Neuronal stem cell (in vitro differentiated cells): ENCODE results near the gene SELE.

ENCODE experiments used
- DNase-seq: peaks from one replicate; pipeline ENCODE4 v3.0.0-alpha.2; 2013; ENCODE audit warnings: low spot score
- H2AFZ ChIP-seq: one replicate; pipeline ENCODE4 v1.6.1; 2013; ENCODE audit warnings: mild to moderate bottlenecking, low read length, inconsistent platforms
- H2AK5ac ChIP-seq: 2 replicates; pipeline ENCODE4 v1.6.1; 2013; ENCODE audit warnings: low read depth, mild to moderate bottlenecking, inconsistent platforms, low read length, moderate library complexity, mixed read lengths
- H2BK120ac ChIP-seq: 2 replicates; pipeline ENCODE4 v1.6.1; 2013; ENCODE audit warnings: low read depth, mild to moderate bottlenecking, inconsistent platforms, low read length, moderate library complexity, mixed read lengths
- H2BK12ac ChIP-seq: one replicate; pipeline ENCODE4 v1.6.1; 2013; ENCODE audit warnings: low read length, inconsistent platforms
- H2BK15ac ChIP-seq: 2 replicates; pipeline ENCODE4 v1.6.1; 2013; ENCODE audit warnings: mild to moderate bottlenecking, low read length, inconsistent platforms, mixed read lengths
- H2BK5ac ChIP-seq: one replicate; pipeline ENCODE4 v1.6.1; 2013; ENCODE audit warnings: inconsistent platforms, mild to moderate bottlenecking, low read length, moderate library complexity
- H3K14ac ChIP-seq: one replicate; pipeline ENCODE4 v1.6.1; 2013; ENCODE audit warnings: low read length, inconsistent platforms
- H3K18ac ChIP-seq: 2 replicates; pipeline ENCODE4 v1.6.1; 2013; ENCODE audit warnings: low read length, inconsistent platforms
- H3K23ac ChIP-seq: 2 replicates; pipeline ENCODE4 v1.6.1; 2013; ENCODE audit warnings: low read depth, mild to moderate bottlenecking, mixed read lengths, low read length, inconsistent platforms; ENCODE audit not compliant: poor library complexity
- H3K27ac ChIP-seq: replicated peaks from 3 replicates; pipeline ENCODE4 v1.5.1; 2013; ENCODE audit warnings: low read length, inconsistent platforms
- H3K27me3 ChIP-seq, 3 experiments: 2 replicates each; pipeline ENCODE4 v1.6.1; 2013; ENCODE audit warnings: low read length in 3 of 3, mild to moderate bottlenecking in 2 of 3, inconsistent platforms in 1 of 3, low read depth in 1 of 3, mixed read lengths in 1 of 3, moderate library complexity in 1 of 3; ENCODE audit not compliant: control insufficient read depth in 3 of 3, insufficient read depth in 3 of 3
- H3K36me3 ChIP-seq, 2 donors: replicated peaks in 1 of 2; 2 replicates each; pipeline ENCODE4 v1.6.1; 2013; ENCODE audit warnings: low read length in 2 of 2; ENCODE audit not compliant: control insufficient read depth in 2 of 2, insufficient read depth in 2 of 2
- H3K4ac ChIP-seq: 2 replicates; pipeline ENCODE4 v1.6.1; 2013; ENCODE audit warnings: inconsistent platforms, mild to moderate bottlenecking, low read length, moderate library complexity
- H3K4me1 ChIP-seq, 2 donors: 1 replicate in 1 of 2; 2 replicates in 1 of 2; pipeline ENCODE4 v1.6.1; 2013; ENCODE audit warnings: low read length in 2 of 2, low read depth in 1 of 2; ENCODE audit not compliant: control insufficient read depth in 2 of 2, insufficient read depth in 1 of 2
- H3K4me2 ChIP-seq: one replicate; pipeline ENCODE4 v1.6.1; 2013; ENCODE audit warnings: mild to moderate bottlenecking, low read length, inconsistent platforms; ENCODE audit not compliant: insufficient read depth, poor library complexity, severe bottlenecking
- H3K4me3 ChIP-seq, 2 donors: 2 replicates each; pipeline ENCODE4 v1.5.1; 2013; ENCODE audit warnings: low read length in 2 of 2, mild to moderate bottlenecking in 2 of 2, inconsistent platforms in 1 of 2, moderate library complexity in 1 of 2
- H3K79me1 ChIP-seq: one replicate; pipeline ENCODE4 v1.6.1; 2013; ENCODE audit warnings: low read depth, mild to moderate bottlenecking, inconsistent platforms, low read length, moderate library complexity
- H3K9ac ChIP-seq: one replicate; pipeline ENCODE4 v1.6.1; 2013; ENCODE audit warnings: mild to moderate bottlenecking, low read depth, low read length, inconsistent platforms; ENCODE audit not compliant: poor library complexity
- H3K9me3 ChIP-seq, 2 donors: replicated peaks in 1 of 2; 2 replicates each; pipeline versions ENCODE3 to v1.6.1; 2013; ENCODE audit warnings: low read length in 2 of 2, mild to moderate bottlenecking in 2 of 2, inconsistent platforms in 1 of 2, low read depth in 1 of 2, mixed read lengths in 1 of 2, moderate library complexity in 1 of 2; ENCODE audit not compliant: control insufficient read depth in 2 of 2, insufficient read depth in 1 of 2
- H4K8ac ChIP-seq: one replicate; pipeline ENCODE4 v1.6.1; 2013; ENCODE audit warnings: low read depth, mild to moderate bottlenecking, inconsistent platforms, low read length, moderate library complexity
- H4K91ac ChIP-seq: one replicate; pipeline ENCODE4 v1.6.1; 2013; ENCODE audit warnings: low read length, low read depth, mild to moderate bottlenecking, inconsistent platforms; ENCODE audit not compliant: poor library complexity
- WGBS, 2 donors: extraction: QIAGEN DNeasy Blood & Tissue Kit; methylation state at CpG; one replicate each; pipeline ENCODE4 v1.1.7; 2013; ENCODE audit warnings: missing lambda C conversion rate in 2 of 2, mixed read lengths in 1 of 2; ENCODE audit not compliant: insufficient read length in 2 of 2, insufficient replicate concordance in 1 of 2; ENCODE audit errors: extremely low coverage in 2 of 2; 5-methylcytosine and 5-hydroxymethylcytosine counted together

SELE gene

GRCh38 chr1:169762699-169763098 lies 28.8 kb upstream of the SELE start:
- no peak overlapping the region for H2AK5ac ChIP-seq
- no peak overlapping the region for H2BK15ac ChIP-seq

GRCh38 chr1:169759038-169759437 lies 25.2 kb upstream of the SELE start:
- H3K9ac ChIP-seq = no peak overlapping the region
- H3K4ac ChIP-seq = no peak overlapping the region
- no peak overlapping the region for H2AK5ac ChIP-seq
- no peak overlapping the region for H2AFZ ChIP-seq
- H4K91ac ChIP-seq = no peak overlapping the region
- DNase-seq = no peak
- H3K27me3 ChIP-seq = peaks cover 0 to 2% (median 0%) of the 10 kb centered on the region in 3 experiments
- H3K4me1 ChIP-seq = no peaks in the 10 kb centered on the region
- H3K9me3 ChIP-seq = no peaks in the 10 kb centered on the region
- no peak overlapping the region for H4K8ac ChIP-seq
- no peak overlapping the region for H3K27ac ChIP-seq
- no peaks in the 10 kb centered on the region for H3K36me3 ChIP-seq
- H3K4me3 ChIP-seq = no peak overlapping the region
- no CpG with 5 or more reads among the region's 3 CpGs for WGBS, 2 donors
- no peak overlapping the region for H2BK12ac ChIP-seq
- no peak overlapping the region for H3K4me2 ChIP-seq
- no peak overlapping the region for H3K23ac ChIP-seq
- no peak overlapping the region for H2BK15ac ChIP-seq
- H2BK120ac ChIP-seq = no peak overlapping the region
- no peak overlapping the region for H2BK5ac ChIP-seq
- H3K79me1 ChIP-seq = no peaks in the 10 kb centered on the region
- H3K18ac ChIP-seq = no peak overlapping the region
- no peak overlapping the region for H3K14ac ChIP-seq

More at GRCh38 chr1:169762699-169763098, 28.8 kb upstream of the SELE start:
- Histone ChIP-seq H4K91ac (no peak overlapping the region), H2BK12ac (no peak overlapping the region), H2BK120ac (no peak overlapping the region), H3K36me3 (no peaks in the 10 kb centered on the region), H3K18ac (no peak overlapping the region), H3K4me1 (no peaks in the 10 kb centered on the region), H3K9me3 (no peaks in the 10 kb centered on the region), H3K23ac (no peak overlapping the region), H2AFZ (no peak overlapping the region), H4K8ac (no peak overlapping the region), H3K27ac (no peak overlapping the region), H3K9ac (no peak overlapping the region), H3K4ac (no peak overlapping the region), H3K4me3 (no peak overlapping the region), H3K27me3 (no peaks in the 10 kb centered on the region), H2BK5ac (no peak overlapping the region), H3K14ac (no peak overlapping the region), H3K4me2 (no peak overlapping the region), H3K79me1 (no peaks in the 10 kb centered on the region)
- DNase-seq = no peak
- WGBS, 2 donors = no CpG with 5 or more reads among the region's 1 CpG

- Histone ChIP-seq H3K9ac (no peak overlapping the region), H4K8ac (no peak overlapping the region), H3K4me1 (no peaks in the 10 kb centered on the region), H3K79me1 (no peaks in the 10 kb centered on the region), H3K36me3 (no peaks in the 10 kb centered on the region), H4K91ac (no peak overlapping the region), H3K27me3 (peaks cover 0 to 4% (median 0%) of the 10 kb centered on the region in 3 experiments), H3K9me3 (no peaks in the 10 kb centered on the region), H2AK5ac (no peak overlapping the region), H3K4me3 (no peak overlapping the region), H2BK15ac (no peak overlapping the region), H2BK120ac (no peak overlapping the region), H2BK5ac (no peak overlapping the region), H3K23ac (no peak overlapping the region), H3K4me2 (no peak overlapping the region), H2AFZ (no peak overlapping the region), H3K18ac (no peak overlapping the region), H3K27ac (no peak overlapping the region), H3K4ac (no peak overlapping the region), H3K14ac (no peak overlapping the region), H2BK12ac (no peak overlapping the region)
- no CpG with 5 or more reads among the region's 4 CpGs for WGBS, 2 donors
- DNase-seq = no peak
Observed at GRCh38 chr1:169753549-169753948, 19.7 kb upstream of the SELE start.

DNA sequence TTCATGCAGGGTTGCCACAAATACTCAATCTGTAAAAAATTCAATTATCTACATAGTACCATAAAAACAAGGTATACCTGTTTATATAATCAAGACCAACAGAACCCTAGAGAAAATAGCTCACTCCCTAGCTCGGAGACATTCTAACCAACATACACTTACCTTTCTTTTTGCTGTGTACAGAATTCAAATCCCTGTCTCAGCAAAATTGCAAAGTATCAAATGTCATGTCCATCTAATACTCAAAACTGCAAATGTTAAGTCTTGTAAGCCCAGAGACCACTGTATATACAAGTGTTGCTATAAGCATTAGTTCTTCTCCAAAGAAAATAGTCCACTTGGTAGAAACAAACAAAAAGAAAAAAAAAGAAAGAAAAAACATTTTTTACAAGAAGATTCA lies 16.2 kb upstream of the SELE start:
- no peak overlapping the region for H2BK12ac ChIP-seq
- no peaks in the 10 kb centered on the region for H3K4me1 ChIP-seq
- H3K36me3 ChIP-seq = no peaks in the 10 kb centered on the region
- no peaks in the 10 kb centered on the region for H3K79me1 ChIP-seq
- no peak overlapping the region for H3K4me3 ChIP-seq
- no peak for DNase-seq
- H4K8ac ChIP-seq = no peak overlapping the region
- no peak overlapping the region for H2BK15ac ChIP-seq
- no peak overlapping the region for H2BK120ac ChIP-seq
- H3K9me3 ChIP-seq = no peaks in the 10 kb centered on the region
- no peak overlapping the region for H3K4me2 ChIP-seq
- H2AFZ ChIP-seq = no peak overlapping the region
- H4K91ac ChIP-seq = no peak overlapping the region
- no peak overlapping the region for H3K4ac ChIP-seq
- H3K27ac ChIP-seq = no peak overlapping the region
- WGBS, 2 donors = no CpG with 5 or more reads among the region's 1 CpG
- H3K18ac ChIP-seq = no peak overlapping the region
- H3K23ac ChIP-seq = no peak overlapping the region
- H3K14ac ChIP-seq = no peak overlapping the region
- no peak overlapping the region for H3K9ac ChIP-seq
- no peak overlapping the region for H2BK5ac ChIP-seq
- H3K27me3 ChIP-seq = peaks cover 0 to 8% (median 0%) of the 10 kb centered on the region in 3 experiments
- no peak overlapping the region for H2AK5ac ChIP-seq
